KMS-11 (cell line): ENCODE results near the gene RNPEP.
A peak's percentile ranks its signal among the peaks of the same experiment; 100 is the strongest.

Experiments used
- H2AFZ ChIP-seq: fragments of 200-600 bp; sonication (generic); 2 replicates; pipeline ENCODE4 v1.6.1; 2016; ENCODE audit warnings: antibody characterized with exemption, mixed run types, low read depth
- H3K27ac ChIP-seq: fragments of 200-600 bp; sonication (generic); 2 replicates; pipeline ENCODE4 v1.6.1; 2016; ENCODE audit warnings: mild to moderate bottlenecking, mixed run types
- H3K27me3 ChIP-seq: fragments of 200-600 bp; sonication (generic); 2 replicates; pipeline ENCODE4 v1.6.1; 2017; ENCODE audit warnings: mild to moderate bottlenecking, low read depth, mixed run types, moderate library complexity; ENCODE audit not compliant: insufficient read depth
- H3K36me3 ChIP-seq: fragments of 200-600 bp; sonication (generic); 2 replicates; pipeline ENCODE4 v1.6.1; 2017; ENCODE audit warnings: mild to moderate bottlenecking, mixed run types; ENCODE audit not compliant: insufficient read depth
- H3K4me1 ChIP-seq: fragments of 200-600 bp; sonication (generic); 2 replicates; pipeline ENCODE4 v1.6.1; 2016; ENCODE audit warnings: mild to moderate bottlenecking, low read depth, mixed run types; ENCODE audit not compliant: poor library complexity, severe bottlenecking
- H3K4me2 ChIP-seq: fragments of 200-600 bp; sonication (generic); 2 replicates; pipeline ENCODE4 v1.7.0; 2016; ENCODE audit warnings: mild to moderate bottlenecking, mixed run types
- H3K4me3 ChIP-seq: fragments of 200-600 bp; sonication (generic); IDR thresholded peaks from 2 replicates; pipeline ENCODE4 v1.6.1; 2017; ENCODE audit warnings: low read depth, low read length, mixed read lengths; ENCODE audit not compliant: insufficient read depth
- H3K79me2 ChIP-seq: fragments of 200-600 bp; sonication (generic); 2 replicates; pipeline ENCODE4 v1.6.1; 2016; ENCODE audit warnings: low read depth, mixed run types; ENCODE audit not compliant: insufficient read depth
- H3K9ac ChIP-seq: fragments of 200-600 bp; sonication (generic); 2 replicates; pipeline ENCODE4 v1.6.1; 2016; ENCODE audit warnings: mild to moderate bottlenecking, mixed run types
- H4K20me1 ChIP-seq: fragments of 200-600 bp; sonication (generic); 2 replicates; pipeline ENCODE4 v1.6.1; 2016; ENCODE audit warnings: mild to moderate bottlenecking, mixed run types; ENCODE audit not compliant: insufficient read depth
- CTCF ChIP-seq: fragments of 200-600 bp; sonication (generic); conservative IDR thresholded peaks from 2 replicates; pipeline ENCODE4 v1.6.1; 2017; ENCODE audit warnings: low read depth, mild to moderate bottlenecking, antibody characterized with exemption, low read length, moderate library complexity, mixed read lengths

RNPEP gene

GRCh38 chr1:201988601-201989000 is 6.2 kb downstream of the RNPEP start:
- TF ChIP-seq CTCF: no peak
- Histone ChIP-seq H3K4me2 (no peak overlapping the region), H2AFZ (no peak overlapping the region), H3K27ac (no peak overlapping the region), H3K27me3 (no peaks in the 10 kb centered on the region), H3K79me2 (peaks cover 20% of the 10 kb centered on the region; the same call in 1 of the 2 replicates), H3K4me1 (peaks cover 6% of the 10 kb centered on the region), H3K4me3 (no peak overlapping the region), H3K36me3 (no peaks in the 10 kb centered on the region), H3K9ac (no peak overlapping the region), H4K20me1 (no peaks in the 10 kb centered on the region)

GRCh38 chr1:201989354-201990128 is 7.1 kb downstream of the RNPEP start:
- no peaks in the 10 kb centered on the region for H3K36me3 ChIP-seq
- no peak overlapping the region for H3K4me3 ChIP-seq
- no peaks in the 10 kb centered on the region for H4K20me1 ChIP-seq
- no peak overlapping the region for H3K9ac ChIP-seq
- peaks cover 11% of the 10 kb centered on the region; the same call in 1 of the 2 replicates for H3K79me2 ChIP-seq
- H3K4me1 ChIP-seq: no peaks in the 10 kb centered on the region
- no peak overlapping the region for H3K27ac ChIP-seq
- H3K4me2 ChIP-seq: no peak overlapping the region
- no peaks in the 10 kb centered on the region for H3K27me3 ChIP-seq
- no peak for TF ChIP-seq CTCF
- H2AFZ ChIP-seq: no peak overlapping the region

- Histone ChIP-seq H2AFZ (no peak overlapping the region), H3K27ac (no peak overlapping the region), H3K79me2 (0 out of 2 replicates have a peak, but pooled peaks cover 8% of the 10 kb centered on the region), H3K9ac (no peak overlapping the region), H4K20me1 (no peaks in the 10 kb centered on the region), H3K4me2 (no peak overlapping the region), H3K4me1 (no peaks in the 10 kb centered on the region), H3K4me3 (no peak overlapping the region), H3K27me3 (no peaks in the 10 kb centered on the region), H3K36me3 (no peaks in the 10 kb centered on the region)
- TF ChIP-seq CTCF: no peak
Measured at GRCh38 chr1:201990427-201990826, 8.0 kb downstream of the RNPEP start.

- Histone ChIP-seq H3K4me1 (no peaks in the 10 kb centered on the region), H3K27ac (no peak overlapping the region), H2AFZ (no peak overlapping the region), H3K4me2 (no peak overlapping the region), H3K9ac (no peak overlapping the region), H4K20me1 (no peaks in the 10 kb centered on the region), H3K27me3 (no peaks in the 10 kb centered on the region), H3K36me3 (no peaks in the 10 kb centered on the region), H3K4me3 (no peak overlapping the region), H3K79me2 (no peaks in the 10 kb centered on the region)
- peak; percentile 94 for TF ChIP-seq CTCF
Measured at GRCh38 chr1:201999625-202000238, 17.3 kb downstream of the RNPEP start.
